Fibroblast of lung (primary cell): ENCODE measurements around the gene ARVCF. TPM values are rescaled to one million over a fixed set of nuclear protein-coding genes. Genes with fewer than 3 reads are reported as not detected.

Experiments used
- DNase-seq, 2 donors: peaks; one replicate each; pipeline versions ENCODE4 v3.0.0 to v3.0.0-alpha.2; 2010; ENCODE audit warnings: low read depth in 2 of 2
- H2AFZ ChIP-seq: 2 replicates; pipeline ENCODE4 v1.5.1; 2012; ENCODE audit warnings: low read length, control low read depth, inconsistent platforms
- H3K27ac ChIP-seq: 2 replicates; pipeline ENCODE4 v1.5.1; 2011; ENCODE audit warnings: low read length, control low read depth; ENCODE audit not compliant: insufficient read depth
- H3K27me3 ChIP-seq: 2 replicates; pipeline ENCODE4 v1.5.1; 2011; ENCODE audit warnings: mild to moderate bottlenecking, low read length; ENCODE audit not compliant: control insufficient read depth, insufficient read depth
- H3K36me3 ChIP-seq: 2 replicates; pipeline ENCODE4 v1.5.1; 2011; ENCODE audit warnings: low read length; ENCODE audit not compliant: control insufficient read depth, insufficient read depth
- H3K4me1 ChIP-seq: 2 replicates; pipeline ENCODE4 v1.5.1; 2011; ENCODE audit warnings: low read length; ENCODE audit not compliant: control insufficient read depth, insufficient read depth; ENCODE audit errors: extremely low read depth
- H3K4me2 ChIP-seq: 2 replicates; pipeline ENCODE4 v1.5.1; 2011; ENCODE audit warnings: low read length, control low read depth; ENCODE audit not compliant: insufficient read depth; ENCODE audit errors: extremely low read depth
- H3K4me3 ChIP-seq, 4 experiments: fragments of 200-600 bp in 1 of 4; sonication (generic) in 1 of 4; replicated peaks in 1 of 4; 2 replicates each; pipeline ENCODE4 v1.5.1; 2011 to 2016; ENCODE audit warnings: low read length in 4 of 4, low read depth in 3 of 4, mild to moderate bottlenecking in 3 of 4, control low read depth in 2 of 4, inconsistent platforms in 1 of 4, mixed read lengths in 1 of 4; ENCODE audit not compliant: insufficient read depth in 1 of 4; ENCODE audit errors: control extremely low read depth in 1 of 4
- H3K79me2 ChIP-seq: 2 replicates; pipeline ENCODE4 v1.5.1; 2012; ENCODE audit warnings: mild to moderate bottlenecking, low read length, inconsistent platforms; ENCODE audit not compliant: control insufficient read depth, insufficient read depth
- H3K9ac ChIP-seq: 2 replicates; pipeline ENCODE4 v1.5.1; 2011; ENCODE audit warnings: mild to moderate bottlenecking, low read length, control low read depth; ENCODE audit not compliant: insufficient read depth
- H3K9me3 ChIP-seq: 2 replicates; pipeline ENCODE4 v1.5.1; 2012; ENCODE audit warnings: low read depth, low read length; ENCODE audit not compliant: control insufficient read depth, insufficient read depth
- H4K20me1 ChIP-seq: 2 replicates; pipeline ENCODE4 v1.5.1; 2011; ENCODE audit warnings: low read length; ENCODE audit not compliant: control insufficient read depth, insufficient read depth; ENCODE audit errors: extremely low read depth
- CTCF ChIP-seq, 2 donors: IDR thresholded peaks in 1 of 2; conservative IDR thresholded peaks in 1 of 2; 1 replicate in 1 of 2; 2 replicates in 1 of 2; pipeline ENCODE4 v1.5.1; 2011 to 2012; ENCODE audit warnings: low read length in 2 of 2, control low read depth in 1 of 2, inconsistent platforms in 1 of 2, low read depth in 1 of 2, mild to moderate bottlenecking in 1 of 2
- EZH2 ChIP-seq: IDR thresholded peaks from 2 replicates; pipeline ENCODE4 v1.5.1; 2012; ENCODE audit warnings: low read length, control low read depth, mild to moderate bottlenecking; ENCODE audit errors: missing control alignments
- polyA plus RNA-seq, 2 donors: library from polyadenylated mRNA; depleted of rRNA in 1 of 2; stranded (reverse) in 1 of 2; unstranded in 1 of 2; fragments of >200 nt; gene quantifications; 2 replicates each; pipeline ENCODE4 v1.2.1, GENCODE V29; 2011 to 2012; ENCODE audit warnings: missing spikeins in 1 of 2
- total RNA-seq: library from RNA; depleted of rRNA; stranded (reverse); fragments of >200 nt; gene quantifications from 2 replicates; pipeline ENCODE4 v1.2.1, GENCODE V29; 2014

The ARVCF gene
- total and polyA plus RNA-seq, 2 donors (not counting 1 experiment from before 2014, with no cell fraction given): 2.0 to 15.7 TPM

- Histone ChIP-seq H3K4me3 (no peak overlapping the region), H3K36me3 (peaks cover 5% of the 10 kb centered on the region), H3K4me1 (no peaks in the 10 kb centered on the region), H3K9me3 (no peaks in the 10 kb centered on the region), H3K27me3 (no peaks in the 10 kb centered on the region), H2AFZ (no peak overlapping the region), H3K79me2 (no peaks in the 10 kb centered on the region), H3K4me2 (no peak overlapping the region), H4K20me1 (no peaks in the 10 kb centered on the region), H3K9ac (no peak overlapping the region), H3K27ac (no peak overlapping the region)
- DNase-seq: no peak
- TF ChIP-seq CTCF (conservative IDR thresholded peaks at IDR 0.05 in 1 of 2, IDR thresholded peaks at IDR 0.05 in 1 of 2; ENCODE audit: low read depth in 1 of 2, low read length in 2 of 2) (no peak), EZH2 (no peak)
Measured at GRCh38 chr22:20046730-20047129, 30.1 kb upstream of the ARVCF start.

GRCh38 chr22:20044495-20045151 is 28.0 kb upstream of the ARVCF start:
- Histone ChIP-seq H3K79me2 (no peaks in the 10 kb centered on the region), H3K27ac (no peak overlapping the region), H4K20me1 (no peaks in the 10 kb centered on the region), H3K4me1 (no peaks in the 10 kb centered on the region), H3K9me3 (no peaks in the 10 kb centered on the region), H3K4me3 (no peak overlapping the region), H3K36me3 (peaks cover 7% of the 10 kb centered on the region), H3K4me2 (no peak overlapping the region), H3K27me3 (no peaks in the 10 kb centered on the region), H2AFZ (no peak overlapping the region), H3K9ac (no peak overlapping the region)
- TF ChIP-seq EZH2 (no peak), CTCF (conservative IDR thresholded peaks at IDR 0.05 in 1 of 2, IDR thresholded peaks at IDR 0.05 in 1 of 2; ENCODE audit: low read depth in 1 of 2, low read length in 2 of 2) (no peak)
- no peak for DNase-seq

GRCh38 chr22:20043997-20044342 is 27.3 kb upstream of the ARVCF start:
- no peak for TF ChIP-seq EZH2
- H3K27ac ChIP-seq: no peak overlapping the region
- H2AFZ ChIP-seq: no peak overlapping the region
- no peaks in the 10 kb centered on the region for H3K4me1 ChIP-seq
- no peak for DNase-seq
- H3K27me3 ChIP-seq: no peaks in the 10 kb centered on the region
- H4K20me1 ChIP-seq: no peaks in the 10 kb centered on the region
- H3K9me3 ChIP-seq: no peaks in the 10 kb centered on the region
- H3K79me2 ChIP-seq: no peaks in the 10 kb centered on the region
- no peak overlapping the region for H3K4me3 ChIP-seq
- no peak overlapping the region for H3K4me2 ChIP-seq
- H3K36me3 ChIP-seq: peaks cover 7% of the 10 kb centered on the region
- H3K9ac ChIP-seq: no peak overlapping the region
